NCI-H1417 treated with DMSO at 0.1 percent for 48 hours (cell line): Measurements from ENCODE around the gene PNPLA7.
"Not testable (repeated sequence)": the region's sequence is repeated elsewhere in the genome, so short reads cannot be mapped to it uniquely, and the experiment has no call there.

ENCODE experiments used
- DNase-seq: peaks from one replicate; lab custom pipeline; 2025; lab: John Stamatoyannopoulos, UW

PNPLA7 gene

DNA sequence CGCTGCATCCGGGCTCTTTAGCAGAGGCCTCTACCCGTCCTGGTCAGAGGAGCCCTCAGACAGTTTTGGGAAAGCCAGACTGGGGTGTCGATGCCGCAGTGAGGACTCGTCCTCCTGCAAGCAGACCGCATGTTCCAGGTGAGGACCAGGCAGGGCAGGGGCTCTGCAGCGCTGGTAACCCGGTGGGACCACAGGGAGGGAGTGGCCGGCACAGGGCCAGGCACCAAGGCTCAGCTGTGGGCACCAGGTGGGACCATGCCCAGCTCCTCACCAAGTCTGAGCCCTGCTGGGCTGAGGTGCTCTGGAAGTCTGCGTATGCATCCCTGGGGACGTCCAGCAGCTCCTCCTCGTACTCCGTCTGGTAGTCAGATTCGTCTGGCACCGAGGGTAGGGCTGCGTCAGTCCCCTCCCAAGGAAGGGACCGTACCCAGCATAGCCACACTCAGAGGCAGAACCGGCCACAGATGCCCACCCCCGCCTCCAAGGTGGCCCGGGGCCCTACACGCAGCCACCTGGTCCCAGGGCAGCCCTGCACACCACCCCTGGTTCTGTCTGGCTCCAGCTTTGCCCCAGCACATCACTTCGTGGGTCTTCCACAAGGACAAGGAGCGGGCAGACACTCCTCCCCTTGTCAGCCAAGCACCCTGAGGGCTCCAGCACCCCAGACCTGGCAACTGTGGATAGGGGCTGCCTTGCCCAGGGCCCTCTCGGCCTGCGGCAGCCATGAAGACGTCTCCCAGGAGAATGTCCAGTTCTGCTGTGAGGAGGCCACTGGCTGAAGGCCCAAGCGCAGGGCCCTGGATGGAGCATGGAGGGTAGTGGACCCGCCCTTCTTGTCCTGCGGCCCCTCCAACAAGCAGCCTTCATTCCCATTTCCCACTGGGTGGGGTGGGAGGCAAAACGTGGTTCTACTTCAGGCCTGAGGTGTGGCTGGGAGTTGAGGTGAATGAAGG lies 89.6 kb downstream of the PNPLA7 start:
- no peak for DNase-seq

DNA sequence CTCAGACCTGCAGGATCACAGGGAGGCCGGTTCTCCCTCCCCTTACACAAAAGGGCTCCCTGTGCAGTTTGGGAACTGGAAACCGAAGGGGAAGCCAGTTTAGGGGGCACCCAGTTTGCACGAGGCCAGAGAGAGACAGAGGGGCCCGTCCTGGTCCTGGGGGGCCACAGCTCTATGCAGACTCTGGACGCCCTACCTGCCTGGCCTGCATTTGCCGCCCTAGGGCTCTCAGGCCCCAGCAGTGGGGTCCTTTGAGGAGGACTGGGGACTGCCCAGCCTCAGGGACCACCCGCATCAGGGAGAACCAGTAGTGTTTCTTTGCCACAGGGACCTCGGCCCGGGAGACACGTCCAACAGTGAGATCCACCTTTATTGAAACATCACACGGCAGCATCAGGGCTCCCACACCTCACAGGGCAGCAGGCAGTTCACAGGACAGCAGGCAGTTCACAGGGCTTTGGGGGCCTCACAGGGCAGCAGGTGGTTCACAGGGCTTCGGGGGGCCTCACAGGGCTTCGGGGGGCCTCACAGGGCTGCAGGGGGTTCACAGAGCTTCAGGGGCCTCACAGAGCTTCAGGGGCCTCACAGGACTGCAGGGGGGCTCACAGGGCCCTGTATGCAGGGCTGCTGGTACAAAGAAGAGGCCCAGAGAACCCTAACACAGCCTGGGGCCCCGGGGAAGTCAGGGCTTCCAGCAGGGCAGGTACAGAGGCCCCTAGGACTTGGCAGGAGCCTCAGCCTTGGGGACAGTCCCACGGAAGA lies 90.4 kb downstream of the PNPLA7 start:
- no peak for DNase-seq

DNA sequence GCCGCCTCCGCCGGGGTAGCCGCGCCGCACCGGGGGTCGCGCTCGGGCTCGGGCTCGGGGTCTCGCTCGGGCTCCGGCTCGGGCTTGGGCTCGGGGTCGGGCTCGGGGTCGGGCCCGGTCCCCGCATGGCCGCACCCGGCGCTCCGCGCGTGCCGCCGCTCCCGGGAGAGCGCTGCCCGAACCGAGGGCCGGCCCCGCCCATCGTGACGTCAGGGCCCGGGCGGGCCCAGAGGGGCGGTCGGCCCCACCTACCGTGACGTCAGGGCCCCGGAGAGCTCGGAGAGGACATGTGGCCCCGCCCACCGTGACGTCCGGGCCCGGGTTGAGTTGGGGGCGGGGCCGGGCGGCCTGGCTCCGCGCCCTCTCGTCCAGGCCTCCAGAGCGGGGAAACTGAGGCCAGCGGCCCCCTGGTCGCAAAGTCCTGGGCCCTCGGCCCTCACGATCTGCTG lies 91.0 kb downstream of the PNPLA7 start, which contains the start of gene NSMF:
TSS of gene NSMF (minus strand) at position 183 of the 449 bp plus-strand sequence. CDS start 232 bp downstream, outside the sequence.
- DNase-seq: no peak

DNA sequence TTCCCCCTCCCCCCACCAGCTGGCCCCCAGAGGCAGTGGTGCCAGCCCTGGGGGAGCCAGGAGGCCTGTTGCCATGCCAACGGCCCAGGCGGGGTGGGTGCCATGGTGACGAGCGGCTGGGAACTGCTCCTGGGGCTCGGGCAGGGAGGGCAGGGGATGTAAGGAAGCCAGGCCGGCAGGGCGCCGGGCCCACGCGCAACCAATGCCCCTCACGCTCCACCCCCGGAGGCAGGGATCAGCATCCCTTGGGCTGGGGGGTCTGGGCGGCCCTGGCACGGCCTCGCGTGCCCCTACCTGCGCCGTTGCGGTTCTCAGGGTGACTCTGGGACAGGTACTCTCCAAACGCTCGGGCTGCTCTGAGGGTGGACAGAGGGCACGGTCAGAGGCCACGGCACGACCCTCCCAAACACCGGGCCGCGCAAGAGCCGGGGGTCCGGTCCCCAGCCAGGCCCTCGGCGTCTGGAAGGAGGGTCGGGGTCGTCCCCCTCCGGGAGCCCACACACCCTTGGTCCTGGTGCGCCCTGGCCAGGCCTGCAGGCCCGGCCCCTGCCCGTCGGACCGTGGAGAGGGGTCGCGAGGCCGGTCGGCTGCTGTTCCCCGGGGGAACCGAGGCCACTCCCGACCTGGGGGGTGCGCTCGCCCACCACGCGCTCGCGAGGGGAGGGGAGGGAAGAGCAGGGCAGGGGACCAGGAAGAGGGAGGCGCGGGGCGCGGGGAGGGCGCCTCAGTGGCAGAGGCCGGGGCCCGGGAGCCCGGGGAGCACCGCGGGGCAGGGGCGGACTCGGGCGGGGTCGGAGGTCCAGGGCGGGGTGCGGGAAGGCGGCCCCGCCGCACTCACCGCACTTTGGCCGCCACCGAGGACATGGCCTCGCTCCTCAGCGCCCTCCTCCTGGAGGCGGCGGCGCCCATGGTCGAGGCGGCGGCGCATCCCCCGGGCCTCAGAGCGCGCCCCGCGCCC lies 91.7 kb downstream of the PNPLA7 start:
- no peak for DNase-seq

DNA sequence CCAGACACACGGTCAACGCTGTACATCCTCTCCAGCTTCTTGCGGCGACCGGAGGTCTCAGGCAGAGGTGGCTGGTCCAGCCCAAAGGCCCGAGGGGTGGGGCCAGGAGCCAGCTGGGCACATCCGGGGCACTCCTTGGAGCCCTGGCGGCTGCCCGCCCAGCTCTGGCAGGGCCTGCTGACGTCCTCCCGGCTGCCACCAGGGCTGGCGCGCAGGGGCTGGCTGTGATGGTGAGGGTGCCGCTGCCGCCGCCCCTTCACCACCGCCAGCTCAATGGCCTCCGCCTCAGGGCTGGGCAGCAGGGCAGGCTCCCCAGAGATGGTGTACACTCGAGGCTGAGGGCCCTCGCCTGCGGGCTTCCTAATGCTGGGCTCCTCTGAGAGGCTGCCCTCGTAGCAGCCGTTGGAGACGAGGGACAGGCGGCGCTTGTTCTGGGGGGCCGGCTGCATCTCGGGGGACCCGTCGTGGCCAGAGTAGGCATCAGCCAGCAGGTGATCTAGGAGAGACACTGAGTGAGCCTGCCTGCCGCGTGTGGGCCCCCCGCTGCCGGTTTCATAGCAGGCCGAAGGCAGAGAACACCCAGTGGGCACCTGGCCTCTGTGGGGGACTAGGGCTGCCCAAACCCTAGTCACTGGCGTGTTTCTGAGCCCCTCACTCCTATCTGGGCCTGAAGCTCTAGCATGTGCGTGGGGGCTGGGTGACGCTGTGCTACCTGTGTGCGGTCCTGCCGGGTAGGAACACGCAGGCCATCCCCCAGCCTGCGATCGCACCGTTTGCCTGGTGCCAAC lies 92.6 kb downstream of the PNPLA7 start:
- no peak for DNase-seq

DNA sequence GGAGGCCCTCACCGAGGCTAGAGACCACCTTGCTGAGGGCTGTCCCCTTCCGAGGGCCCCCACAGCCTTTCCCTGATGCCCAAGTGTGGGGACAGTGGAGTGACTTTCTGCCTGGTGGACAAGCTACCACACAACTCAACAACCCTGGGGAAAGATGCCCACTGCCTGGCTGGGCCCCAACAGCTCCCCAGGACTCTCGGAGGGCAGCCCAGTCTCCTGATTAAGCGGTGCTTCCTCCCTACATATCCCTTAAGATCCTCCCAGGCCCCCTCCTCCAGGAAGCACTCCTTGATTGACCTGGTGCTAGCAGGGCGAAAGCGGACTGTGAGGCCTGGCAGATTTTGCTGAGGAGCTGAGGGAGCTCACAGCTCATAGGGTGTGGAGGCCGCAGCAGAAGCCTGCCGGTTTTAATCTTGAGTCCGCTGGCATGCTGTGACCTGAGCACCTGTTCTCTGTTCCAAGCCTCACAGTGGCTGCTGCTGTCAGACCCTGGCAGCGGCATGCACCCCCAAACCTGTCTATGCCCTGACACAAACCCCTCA lies 93.3 kb downstream of the PNPLA7 start:
- no peak for DNase-seq

DNA sequence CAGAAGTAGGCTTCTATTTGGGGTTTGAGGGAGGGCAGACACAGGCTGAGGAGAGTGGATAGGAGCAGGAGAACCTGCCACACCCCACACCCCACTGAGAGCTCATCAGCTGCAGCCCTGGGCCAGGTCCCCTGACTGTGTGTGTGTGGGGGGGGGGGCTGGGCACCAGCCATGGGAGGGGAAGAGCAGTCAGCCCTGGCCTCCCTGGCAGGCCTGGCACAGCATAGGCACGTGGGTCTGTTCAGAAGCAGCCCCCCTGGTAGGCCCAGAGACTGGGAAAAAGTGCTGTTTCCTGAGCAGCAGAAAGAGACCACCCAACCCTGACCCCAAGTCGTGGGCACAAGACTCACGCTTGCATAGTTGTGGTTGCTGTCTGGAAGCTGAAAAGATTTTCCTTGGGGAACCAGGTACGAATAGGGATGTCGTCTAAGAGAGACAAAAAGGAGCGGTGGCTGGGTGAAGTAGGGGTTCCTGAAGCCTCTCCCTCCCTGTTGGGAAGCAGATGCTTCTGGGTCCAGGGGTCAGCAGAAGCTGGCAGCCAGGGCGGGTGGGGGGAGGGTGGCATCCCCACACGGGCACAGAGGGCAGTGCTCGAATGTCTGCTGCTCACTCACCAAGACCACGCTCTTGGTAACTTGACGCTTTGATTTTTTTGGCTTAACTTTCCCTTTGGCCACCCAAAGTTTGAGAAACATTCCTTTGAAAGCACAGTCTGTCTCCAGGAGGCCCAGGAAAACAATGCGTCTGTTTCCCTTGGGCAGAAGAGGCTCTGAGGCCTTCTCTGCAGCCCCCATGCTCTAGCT lies 93.9 kb downstream of the PNPLA7 start:
- DNase-seq: no peak

DNA sequence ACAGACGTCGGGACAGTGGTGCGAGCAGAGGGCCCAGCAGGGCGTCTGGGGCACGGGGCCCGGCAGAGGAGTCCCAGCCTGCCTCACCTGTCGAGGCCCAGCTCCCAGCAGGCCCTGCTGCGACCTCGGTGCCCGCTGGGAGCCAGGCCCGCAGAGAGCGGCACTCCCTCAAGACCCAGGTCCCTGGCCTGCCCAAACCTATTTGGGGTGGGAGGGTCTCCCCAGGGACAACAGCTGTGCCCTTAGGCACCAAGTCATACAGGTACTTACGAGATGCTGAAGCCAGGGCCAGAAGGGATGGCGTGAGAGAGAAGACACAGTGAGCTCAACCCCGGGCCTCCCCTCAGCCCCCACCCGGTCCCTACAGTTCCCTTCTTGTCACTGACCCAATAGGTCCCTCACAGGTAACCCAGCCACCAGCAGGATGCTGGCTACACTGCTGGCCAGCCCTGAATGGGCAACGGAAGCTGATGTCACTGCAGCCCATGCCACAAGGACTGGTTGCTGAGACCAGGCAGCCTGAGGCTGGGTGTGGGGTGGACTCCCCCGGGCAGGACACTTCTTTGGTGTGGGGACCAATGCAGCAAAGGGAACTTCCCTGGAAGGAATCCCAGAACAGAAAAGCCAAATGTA lies 94.7 kb downstream of the PNPLA7 start:
- DNase-seq: no peak

DNA sequence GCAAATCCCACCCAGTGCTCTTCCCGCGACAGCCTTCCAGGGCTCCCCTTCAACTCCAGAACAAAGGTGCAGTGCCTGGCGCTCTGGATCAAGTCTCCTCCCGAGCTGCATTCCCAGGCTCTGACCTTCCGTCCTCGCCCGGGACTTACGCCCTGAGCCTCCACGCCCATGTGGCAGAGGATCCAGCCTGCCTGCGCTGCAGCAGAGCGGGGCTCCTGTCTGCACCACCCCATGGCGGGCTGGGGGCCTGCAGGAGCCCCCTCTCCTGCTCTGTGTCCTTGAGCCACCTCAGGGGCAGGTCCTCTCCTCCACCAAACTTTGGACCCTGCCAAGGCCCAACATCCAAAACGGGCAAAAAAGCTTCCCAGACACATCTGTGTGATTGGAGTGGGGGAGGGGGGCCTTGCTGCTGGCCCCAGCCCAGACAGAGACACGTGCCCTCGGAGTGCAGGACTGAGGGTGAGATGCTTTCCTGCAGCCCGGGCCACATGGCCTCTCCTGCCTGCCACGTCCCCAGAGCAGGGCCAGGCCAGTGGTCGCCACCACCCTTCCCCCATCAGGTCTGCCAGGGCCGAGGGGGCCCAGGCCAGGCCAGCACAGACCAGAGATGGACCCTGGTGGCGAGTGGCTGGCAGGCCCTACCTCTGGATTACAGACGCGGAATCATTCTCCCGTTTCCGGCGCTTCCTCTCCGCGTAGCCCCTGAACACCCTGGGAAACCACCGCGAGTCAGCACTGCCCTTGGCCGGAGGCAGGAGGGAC lies 95.4 kb downstream of the PNPLA7 start:
- no peak for DNase-seq

DNA sequence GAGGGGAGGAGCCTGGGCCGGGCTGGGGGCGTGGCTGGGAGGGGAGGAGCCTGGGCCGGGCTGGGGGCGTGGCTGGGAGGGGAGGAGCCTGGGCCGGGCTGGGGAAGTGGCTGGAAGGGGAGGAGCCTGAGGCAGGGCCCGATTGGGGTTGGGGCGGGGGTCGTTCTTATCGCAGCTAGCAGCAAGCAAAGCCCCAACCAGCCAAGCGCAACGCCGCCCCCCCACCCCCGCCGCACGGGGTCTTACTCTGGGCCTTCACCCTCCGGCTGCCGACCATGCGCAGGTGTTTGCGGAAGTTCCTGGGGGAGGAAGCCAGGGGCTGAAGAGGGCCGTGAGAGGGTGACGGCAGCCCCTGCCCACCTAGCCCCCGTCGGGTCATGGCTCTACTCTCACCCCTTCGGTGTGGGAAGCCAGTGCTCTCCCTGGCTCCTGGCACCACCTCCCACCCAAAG lies 96.0 kb downstream of the PNPLA7 start:
- no peak for DNase-seq

DNA sequence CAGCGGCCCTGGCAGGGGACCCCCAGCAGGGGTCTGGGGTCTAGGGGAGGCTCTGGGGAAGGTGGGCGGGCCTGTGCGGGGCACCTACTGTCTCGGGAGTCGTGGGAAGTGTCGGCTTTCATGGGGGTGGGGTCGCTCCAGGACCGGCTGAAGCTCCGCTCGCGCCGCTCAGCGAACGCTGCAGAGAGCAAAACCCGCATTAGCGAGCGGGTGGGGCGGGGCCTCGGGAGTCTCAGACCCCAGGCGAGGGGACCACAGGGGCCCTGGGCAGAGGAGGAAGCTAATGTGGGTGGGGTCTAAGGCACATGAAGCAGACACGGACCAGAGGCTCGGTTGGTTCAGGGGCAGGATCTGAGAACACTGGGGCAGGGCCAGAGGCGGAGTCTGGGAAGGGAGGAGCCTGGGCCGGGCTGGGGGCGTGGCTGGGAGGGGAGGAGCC lies 96.5 kb downstream of the PNPLA7 start:
- no peak for DNase-seq

DNA sequence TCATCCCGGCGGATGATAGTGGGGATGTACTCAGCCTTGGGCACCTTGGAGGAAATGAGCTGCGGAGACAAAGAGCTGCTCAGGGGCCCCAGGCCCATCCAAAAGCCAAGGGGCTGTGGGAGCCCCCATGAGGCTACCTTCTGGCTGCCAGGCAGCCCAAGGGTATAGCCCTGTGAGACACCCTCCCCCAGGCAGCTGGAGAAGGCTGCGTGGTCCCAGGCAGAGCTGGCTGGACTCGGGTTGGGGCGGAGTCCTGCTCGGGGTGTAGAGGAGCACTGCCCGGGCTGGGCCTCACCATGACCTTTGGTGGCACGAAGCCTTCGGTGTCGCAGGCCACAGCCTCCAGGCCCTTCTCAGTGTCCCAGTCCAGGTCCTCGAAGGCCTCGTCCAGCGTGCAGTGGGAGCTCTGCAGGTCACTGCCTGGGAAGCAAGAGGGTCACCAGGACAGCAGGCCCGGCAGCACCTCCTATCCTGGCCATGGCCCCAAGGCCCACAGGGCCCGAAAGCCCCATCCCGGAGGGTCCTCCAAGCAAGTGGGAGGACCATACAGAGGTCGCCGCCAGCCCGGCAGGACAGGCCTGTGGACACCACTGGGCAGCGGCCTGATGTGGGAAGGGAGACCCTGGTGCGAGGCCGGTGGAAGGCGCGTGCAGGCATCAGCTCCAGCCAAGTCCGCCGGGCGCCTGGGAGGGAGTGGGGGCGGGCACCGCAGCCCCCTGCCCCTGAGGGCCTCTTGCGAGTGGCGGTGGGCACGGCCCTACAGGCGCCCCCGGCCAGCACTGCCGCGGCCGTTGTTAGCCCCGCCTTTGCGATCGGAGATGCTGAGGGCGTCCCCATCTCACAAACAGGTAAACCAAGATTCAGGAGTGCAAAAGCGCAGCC lies 97.2 kb downstream of the PNPLA7 start:
- no peak for DNase-seq

DNA sequence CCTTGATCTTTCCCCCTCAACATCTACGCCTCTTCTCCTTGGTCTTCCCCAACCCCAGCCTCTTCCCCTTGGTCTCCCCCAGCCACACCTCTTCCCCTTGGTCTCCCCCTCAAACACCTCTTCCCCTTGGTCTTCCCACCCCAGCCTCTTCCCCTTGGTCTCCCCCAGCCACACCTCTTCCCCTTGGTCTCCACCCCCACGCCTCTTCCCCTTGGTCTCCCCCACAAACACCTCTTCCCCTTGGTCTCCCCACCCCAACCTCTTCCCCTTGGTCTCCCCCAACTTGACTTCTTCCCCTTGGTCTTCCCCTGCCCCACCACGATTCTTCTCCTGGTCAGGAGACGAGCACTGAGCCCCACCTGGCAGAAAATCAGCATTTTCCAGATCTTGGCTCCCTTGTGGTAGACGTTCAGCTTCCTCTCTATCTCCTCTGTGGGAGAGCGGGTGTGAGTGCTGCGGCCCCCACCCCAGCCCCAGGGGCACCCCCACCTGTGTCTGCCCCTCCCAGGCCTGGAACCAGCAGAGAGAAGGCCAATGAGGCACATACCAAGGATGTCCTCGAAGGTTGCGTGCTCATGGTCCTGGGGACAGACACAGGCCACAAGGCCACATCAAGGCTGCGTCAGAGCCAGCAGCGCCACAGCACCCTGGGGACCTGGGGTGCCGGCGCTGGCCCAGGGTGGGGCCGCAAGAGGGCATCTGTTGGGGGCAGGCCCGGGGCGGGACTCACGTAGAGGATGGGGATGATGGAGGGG lies 98.0 kb downstream of the PNPLA7 start:
- no peak for DNase-seq

DNA sequence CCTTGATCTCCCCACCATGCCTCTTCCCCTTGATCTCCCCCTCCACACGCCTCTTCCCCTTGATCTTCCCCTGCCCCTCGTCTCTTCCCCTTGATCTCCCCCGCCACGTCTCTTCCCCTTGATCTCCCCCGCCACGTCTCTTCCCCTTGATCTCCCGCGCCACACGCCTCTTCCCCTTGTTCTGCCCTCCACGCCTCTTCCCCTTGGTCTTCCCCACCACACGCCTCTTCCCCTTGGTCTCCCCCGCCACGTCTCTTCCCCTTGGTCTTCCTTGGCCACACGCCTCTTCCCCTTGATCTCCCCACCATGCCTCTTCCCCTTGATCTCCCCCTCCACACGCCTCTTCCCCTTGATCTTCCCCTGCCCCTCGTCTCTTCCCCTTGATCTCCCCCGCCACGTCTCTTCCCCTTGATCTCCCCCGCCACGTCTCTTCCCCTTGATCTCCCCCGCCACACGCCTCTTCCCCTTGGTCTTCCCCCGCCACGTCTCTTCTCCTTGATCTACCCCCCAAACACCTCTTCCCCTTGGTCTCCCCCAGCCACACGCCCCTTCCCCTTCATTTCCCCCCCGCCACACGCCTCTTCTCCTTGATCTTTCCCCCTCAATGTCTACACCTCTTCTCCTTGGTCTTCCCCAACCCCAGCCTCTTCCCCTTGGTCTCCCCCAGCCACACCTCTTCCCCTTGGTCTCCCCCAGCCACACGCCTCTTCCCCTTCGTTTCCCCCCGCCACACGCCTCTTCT lies 98.8 kb downstream of the PNPLA7 start:
- DNase-seq: not testable (repeated sequence)

DNA sequence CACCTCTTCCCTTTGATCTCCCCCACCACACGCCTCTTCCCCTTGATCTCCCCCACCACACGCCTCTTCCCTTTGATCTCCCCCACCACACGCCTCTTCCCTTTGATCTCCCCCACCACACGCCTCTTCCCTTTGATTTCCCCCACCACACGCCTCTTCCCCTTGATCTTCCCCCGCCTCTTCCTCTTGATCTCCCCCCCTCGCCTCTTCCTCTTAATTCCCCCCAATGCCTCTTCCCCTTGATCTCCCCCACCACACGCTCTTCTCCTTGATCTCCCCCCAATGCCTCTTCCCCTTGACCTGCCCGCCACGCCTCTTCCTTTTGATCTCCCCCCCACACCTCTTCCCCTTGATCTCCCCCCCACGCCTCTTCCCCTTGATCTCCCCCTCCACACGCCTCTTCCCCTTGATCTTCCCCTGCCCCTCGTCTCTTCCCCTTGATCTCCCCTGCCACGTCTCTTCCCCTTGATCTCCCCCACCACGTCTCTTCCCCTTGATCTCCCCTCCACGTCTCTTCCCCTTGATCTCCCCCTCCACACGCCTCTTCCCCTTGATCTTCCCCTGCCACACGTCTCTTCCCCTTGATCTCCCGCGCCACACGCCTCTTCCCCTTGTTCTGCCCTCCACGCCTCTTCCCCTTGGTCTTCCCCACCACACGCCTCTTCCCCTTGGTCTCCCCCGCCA lies 99.5 kb downstream of the PNPLA7 start:
- not testable (repeated sequence) for DNase-seq
